Subcutaneous adipose tissue (tissue), 4 donors: ENCODE data around the gene MVK. TPM values are rescaled to one million over a fixed set of nuclear protein-coding genes. Genes with fewer than 3 reads are reported as not detected.

ENCODE experiments used
- total RNA-seq, 4 donors: library from RNA; depleted of rRNA; stranded (reverse); fragments of >200 nt; gene quantifications; one replicate each; pipeline ENCODE4 v1.1.0, GENCODE V29; 2016
- TF ChIP-seq, protein P1 (sequence below): fragments of 450-650 bp; IDR thresholded peaks from one replicate; pipeline ENCODE4 v1.5.1; 2016; ENCODE audit warnings: low read depth, mild to moderate bottlenecking, control low read depth, antibody characterized with exemption, moderate library complexity

The MVK gene
- total RNA-seq, 4 donors from 2014 or later: 5.4 to 15.1 (median 11.5) TPM

DNA sequence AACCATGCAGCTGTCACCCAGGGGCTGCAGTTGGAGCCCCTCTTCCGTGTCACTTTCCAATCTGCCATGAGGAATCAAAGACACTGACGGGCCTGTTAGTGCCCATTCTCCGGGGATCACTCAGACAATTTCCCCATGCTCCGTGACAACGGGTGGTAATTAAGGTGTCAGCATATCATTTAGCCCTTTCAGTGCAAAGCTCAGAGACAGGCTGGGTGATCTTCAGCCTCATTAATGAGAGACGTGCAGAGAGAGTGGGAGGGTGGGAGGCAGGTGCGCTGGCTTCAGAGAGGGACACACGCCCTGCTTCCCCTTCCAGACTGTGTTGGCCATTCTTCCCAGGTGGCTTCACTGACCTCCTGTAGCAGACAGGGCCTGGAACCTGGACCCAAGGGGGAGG lies 58.7 kb downstream of the MVK start:
- TF ChIP-seq, protein P1, sequence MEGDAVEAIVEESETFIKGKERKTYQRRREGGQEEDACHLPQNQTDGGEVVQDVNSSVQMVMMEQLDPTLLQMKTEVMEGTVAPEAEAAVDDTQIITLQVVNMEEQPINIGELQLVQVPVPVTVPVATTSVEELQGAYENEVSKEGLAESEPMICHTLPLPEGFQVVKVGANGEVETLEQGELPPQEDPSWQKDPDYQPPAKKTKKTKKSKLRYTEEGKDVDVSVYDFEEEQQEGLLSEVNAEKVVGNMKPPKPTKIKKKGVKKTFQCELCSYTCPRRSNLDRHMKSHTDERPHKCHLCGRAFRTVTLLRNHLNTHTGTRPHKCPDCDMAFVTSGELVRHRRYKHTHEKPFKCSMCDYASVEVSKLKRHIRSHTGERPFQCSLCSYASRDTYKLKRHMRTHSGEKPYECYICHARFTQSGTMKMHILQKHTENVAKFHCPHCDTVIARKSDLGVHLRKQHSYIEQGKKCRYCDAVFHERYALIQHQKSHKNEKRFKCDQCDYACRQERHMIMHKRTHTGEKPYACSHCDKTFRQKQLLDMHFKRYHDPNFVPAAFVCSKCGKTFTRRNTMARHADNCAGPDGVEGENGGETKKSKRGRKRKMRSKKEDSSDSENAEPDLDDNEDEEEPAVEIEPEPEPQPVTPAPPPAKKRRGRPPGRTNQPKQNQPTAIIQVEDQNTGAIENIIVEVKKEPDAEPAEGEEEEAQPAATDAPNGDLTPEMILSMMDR: no peak

DNA sequence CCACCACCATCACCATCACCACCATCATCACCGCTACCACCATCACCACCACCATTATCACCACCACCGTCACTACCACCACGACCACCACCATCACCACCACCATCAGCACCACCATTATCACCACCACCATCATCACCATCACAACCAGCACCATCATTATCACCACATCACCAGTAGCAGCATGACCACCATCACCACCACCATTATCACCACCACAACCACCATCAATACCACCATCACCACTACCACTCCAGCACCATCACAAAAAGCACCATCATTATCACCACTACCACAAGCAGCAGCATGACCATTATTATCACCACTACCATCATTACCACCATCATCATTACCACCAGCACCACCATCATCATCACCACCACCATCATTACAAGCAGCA lies 62.1 kb downstream of the MVK start:
- TF ChIP-seq, protein P1: no peak

DNA sequence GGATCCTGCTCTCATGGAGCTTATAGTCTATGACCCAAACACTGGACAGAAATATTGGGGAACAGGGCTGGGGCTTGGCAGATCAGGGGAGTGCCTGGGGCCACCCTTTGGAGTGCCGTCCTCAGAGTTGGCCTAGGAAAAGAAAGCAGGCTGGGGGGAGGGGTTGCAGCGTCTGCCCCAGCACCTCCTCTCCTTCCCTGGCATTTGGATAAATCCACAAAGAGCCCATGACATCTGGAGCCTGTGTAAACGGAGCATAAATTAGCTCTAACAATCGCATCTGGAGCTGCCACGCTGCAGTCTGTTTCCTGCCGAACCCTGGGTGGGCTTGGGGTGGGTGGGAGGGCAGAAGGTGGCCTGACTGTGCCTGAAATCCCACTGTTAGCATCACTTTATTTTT lies 63.8 kb downstream of the MVK start:
- TF ChIP-seq, protein P1: no peak

DNA sequence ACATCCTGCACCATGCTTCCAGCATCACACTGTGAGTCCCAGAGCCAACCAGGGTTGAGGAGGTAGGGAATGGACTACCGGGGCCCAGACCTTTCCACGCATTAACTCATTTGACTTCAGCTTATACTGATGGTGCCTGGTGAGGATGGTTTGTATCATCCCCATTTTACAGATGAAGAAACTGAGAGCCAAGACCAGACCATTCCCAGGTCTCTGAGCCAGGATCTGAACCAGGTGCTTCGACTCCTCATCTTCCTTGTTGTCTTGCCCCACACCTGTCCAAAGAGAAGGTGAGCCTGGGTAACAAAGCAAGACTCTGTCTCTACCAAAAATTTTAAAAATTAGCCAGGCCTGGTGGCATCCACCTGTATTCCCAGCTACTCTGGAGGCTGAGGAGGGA lies 64.4 kb downstream of the MVK start:
- TF ChIP-seq, protein P1: no peak

DNA sequence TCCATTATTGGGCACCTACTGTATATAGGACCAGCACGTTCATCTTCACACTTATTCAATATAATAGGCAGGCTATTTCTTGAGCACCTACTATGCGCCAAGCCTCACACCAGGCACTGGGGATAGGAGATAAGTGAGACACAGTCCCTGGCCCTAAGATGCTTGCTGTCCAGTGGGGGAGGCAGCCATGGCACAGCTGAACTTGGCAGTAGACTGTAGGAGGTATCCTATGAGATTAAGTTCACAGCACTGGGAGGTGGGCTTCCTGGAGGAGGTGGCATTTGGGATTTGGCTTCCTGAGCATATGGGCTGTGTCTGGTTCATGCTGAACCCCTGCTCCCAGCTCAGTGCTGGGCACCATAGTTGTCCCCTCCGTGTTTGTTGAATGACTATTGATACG lies 65.1 kb downstream of the MVK start:
- TF ChIP-seq, protein P1: no peak

DNA sequence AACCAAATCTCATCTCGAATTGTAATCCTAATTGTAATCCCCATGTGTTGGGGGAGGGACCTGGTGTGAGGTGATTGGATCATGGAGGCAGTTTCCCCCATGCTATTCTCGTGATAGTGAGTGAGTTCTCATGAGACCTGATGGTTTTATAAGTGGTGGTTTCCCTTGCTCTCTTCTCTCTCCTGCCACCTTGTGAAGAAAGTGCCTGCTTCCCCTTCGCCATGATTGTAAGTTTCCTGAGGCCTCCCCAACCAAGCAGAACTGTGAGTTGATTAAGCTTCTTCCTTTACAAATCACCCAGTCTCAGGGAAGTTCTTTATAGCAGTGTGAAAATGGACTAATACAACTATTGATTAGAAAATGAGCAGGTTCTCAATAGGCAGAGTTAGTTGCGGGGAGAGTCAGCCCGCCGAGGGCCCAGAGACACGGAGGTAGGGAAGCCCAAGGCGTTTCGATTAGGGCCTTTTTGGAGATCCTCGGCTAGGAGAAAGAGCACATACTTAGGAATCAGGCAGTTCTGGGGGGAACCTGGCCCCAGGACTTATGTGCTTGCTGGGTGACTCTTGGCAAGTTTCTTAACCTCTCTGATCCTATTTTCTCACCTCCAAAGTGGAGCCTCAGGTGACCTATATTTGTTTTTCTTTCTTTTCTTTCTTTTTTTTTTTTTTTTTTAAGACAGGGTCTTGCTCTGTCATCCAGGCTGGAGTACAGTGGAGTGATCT lies 65.7 kb downstream of the MVK start:
- TF ChIP-seq, protein P1: no peak

DNA sequence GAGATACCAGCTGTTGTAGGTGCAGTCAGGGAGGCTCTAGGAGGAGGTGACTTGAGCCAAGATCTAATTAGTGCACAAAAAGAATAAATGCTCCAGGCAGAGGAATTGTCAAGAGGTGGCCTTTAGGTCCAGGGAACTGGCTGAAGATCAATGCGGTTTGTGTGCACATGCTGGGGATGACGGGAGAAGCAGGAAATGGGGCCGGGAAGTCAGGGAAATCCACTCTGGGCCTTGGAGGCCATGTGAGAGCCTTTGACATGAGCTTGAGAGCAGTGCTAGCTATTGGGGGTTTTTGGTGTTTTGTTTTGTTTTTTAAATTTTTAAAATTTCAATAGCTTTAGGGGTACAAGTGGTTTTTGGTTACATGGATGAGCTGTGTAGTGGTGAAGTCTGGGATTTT lies 67.4 kb downstream of the MVK start:
- TF ChIP-seq, protein P1: no peak
